NCI-H748 (cell line): ENCODE results near the gene KATNAL2.
A peak's percentile ranks its signal among the peaks of the same experiment; 100 is the strongest.

Experiments
- DNase-seq: peaks from one replicate; lab custom pipeline; 2025; ENCODE audit not compliant: unreplicated experiment; lab: John Stamatoyannopoulos, UW

Gene KATNAL2

DNA sequence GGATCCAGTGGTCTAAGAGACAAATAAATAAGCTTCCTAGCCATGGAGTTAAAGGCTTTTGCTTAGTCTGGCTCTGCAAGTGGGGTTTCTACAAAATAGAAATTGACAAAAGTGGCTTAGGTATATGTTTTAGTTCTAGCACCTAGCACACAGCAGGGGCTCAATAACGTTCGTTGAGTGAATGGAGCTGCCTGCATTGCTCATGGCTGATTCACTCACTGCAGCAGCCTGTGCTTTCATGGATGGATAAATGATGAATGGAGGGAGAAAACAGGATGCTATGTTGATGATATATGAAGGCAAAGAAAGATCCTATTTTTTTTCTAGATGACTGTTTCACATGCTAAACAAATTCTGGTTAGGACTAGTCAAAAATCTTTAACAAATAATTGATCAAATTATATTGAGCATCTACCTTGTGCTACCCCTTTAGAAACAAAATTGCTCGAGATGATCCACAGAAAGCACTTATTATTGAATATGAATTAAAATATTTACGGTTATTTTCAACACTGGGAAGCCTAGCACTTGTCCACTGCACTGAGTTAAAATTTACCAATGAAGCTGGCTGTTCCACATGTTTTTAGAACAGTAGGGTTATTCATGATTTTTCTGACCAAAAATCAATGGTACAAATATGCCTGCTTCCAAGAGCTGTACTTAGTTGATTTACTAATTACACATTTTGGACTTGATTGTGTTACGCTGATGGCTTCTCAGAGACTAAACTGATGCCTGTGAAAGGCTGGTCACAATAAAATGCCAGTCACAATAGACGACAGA, 193.3 kb downstream of the KATNAL2 start:
- DNase-seq = no peak

DNA sequence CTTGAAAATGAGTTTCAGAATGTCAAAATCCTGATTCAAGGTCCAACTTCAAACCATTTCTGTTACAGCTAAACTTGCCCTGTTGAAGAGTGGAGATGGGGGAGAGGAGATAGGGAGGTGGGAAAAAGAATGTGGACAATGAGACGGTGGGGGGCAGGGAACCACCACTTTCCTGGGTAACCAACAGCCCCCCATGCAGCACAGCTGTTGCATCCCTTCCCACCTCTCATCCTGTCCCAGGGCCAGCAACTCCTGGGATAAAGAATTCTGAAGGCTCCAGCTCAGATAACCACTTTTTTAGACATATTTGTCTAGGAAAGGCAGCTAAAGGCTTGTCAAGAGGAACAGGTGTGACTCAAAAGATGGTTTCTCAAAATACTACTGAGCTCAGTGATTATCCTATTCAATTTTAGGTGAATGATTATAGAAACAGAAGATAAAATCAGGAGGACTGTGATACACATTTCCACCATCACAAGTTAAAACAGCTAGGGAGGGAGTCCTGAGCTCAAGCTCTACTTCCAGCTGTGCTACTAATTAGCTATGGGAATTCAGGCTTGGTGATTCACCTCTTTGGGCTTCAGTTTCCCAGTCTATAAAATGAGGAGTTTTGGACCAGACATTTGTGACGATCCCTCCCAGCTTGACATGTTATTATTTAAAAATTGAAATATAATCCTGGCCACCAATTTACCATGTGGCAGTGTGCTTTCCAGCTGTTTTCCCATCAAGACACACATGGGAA, 196.6 kb downstream of the KATNAL2 start:
- no peak for DNase-seq

DNA sequence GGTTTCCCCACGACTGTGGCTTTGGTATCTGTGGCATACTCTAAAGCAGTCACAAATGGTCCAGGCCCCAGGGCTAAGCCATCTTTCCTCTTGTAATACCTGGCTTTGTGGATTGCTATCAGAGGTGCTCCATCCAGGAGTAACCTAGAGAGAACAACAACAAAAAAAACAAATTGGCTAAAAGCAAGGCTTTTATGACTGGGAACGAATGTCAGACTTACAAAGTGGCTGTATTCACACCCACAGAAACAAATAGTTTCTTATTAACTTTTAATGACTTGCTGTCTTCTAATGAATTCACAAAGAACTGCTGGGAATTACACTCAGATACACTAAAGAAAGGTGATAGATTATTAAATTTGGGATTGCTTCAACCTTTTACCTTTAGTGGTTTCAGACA, 197.8 kb downstream of the KATNAL2 start:
- DNase-seq = no peak

DNA sequence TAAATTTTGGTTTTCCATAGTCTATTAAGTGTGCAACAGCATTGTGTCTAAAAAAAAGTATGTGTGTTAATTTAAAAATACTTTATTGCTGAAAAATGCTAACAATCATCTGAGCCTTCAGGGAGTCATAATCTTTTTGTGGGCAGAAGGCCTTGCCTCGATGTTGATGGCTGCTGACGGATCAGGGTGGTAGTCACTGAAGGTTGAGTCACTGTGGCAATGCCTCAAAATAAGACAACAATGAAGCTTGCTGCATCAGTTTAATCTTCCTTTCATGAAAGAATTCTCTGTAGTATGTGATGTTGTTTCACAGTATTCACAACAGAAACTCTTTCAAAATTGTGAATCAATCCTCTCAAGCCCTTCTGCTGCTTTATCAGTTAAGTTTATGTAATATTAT, 201.6 kb downstream of the KATNAL2 start:
- DNase-seq = no peak

DNA sequence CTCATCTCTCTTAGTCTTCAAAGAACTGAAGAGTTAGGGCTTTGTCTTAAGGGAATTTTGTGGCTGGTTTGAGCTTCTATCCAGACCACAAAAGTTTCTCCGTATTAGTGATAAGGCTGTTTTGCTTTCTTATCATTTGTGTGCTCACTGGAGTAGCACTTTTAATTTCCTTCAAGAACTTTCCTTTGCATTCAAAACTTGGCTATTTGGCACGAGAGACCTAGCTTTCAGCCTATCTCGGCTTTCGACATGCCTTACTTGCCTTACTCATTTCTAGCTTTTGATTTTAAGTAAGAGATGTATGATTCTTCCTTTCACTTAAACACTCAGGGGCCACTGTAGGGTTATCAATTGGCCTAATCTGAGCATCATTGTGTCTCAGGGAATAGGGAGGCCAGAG, 203.0 kb downstream of the KATNAL2 start:
- no peak for DNase-seq

DNA sequence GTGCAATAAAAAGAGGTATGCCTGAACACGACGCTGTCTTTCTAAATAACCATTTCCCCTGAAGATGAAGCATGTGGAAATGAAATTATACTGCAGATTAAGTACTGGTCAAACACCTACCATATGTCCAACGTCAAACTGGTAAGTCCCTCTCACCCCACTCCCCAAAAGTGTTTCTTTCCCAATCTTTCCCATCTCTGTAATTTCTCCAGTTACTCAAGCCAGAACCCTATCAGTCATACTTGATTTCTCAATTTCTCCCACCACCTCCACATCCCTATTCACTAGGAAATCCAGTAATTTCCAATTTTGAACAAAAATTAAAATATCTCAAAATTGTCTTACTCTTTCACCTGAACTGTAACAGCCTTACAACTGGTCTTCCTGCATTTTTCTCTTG, 203.7 kb downstream of the KATNAL2 start:
- DNase-seq = no peak

DNA sequence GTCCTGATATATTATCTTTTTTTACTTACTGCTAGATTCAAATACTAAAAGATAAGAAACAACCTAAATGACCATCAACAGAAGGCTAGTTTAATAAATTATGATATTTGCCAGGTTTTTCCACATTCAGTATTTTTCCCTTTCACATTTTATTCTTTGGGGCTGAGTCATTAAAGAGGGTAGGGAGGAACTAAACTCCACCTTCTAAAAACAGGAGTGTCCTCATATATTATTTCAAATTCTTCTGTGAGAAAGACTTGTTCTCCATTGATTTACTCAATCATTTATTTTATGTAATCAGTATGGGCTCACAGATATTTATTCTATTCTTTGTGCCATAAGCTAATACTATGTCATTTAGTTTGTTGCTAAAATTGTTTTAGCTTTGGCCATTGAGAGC, 223.9 kb downstream of the KATNAL2 start:
- DNase-seq = no peak

DNA sequence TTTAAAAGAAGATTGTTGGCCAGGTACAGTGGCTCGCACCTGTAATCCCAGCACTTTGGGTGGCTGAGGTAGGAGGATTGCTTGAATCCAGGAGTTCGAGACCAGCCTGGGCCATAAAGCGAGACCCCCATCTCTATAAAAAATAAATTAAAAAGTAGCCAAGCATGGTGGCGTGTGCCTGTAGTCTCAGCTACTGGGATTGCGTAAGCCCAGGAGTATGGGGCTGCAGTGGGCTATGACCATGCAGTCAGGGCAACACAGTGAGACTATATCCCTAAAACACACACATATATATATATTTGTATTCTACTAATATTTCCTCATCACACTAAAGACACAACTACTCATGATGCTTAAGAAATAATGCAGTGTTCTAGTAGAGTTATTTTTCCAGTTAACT, 225.8 kb downstream of the KATNAL2 start:
- DNase-seq = no peak

DNA sequence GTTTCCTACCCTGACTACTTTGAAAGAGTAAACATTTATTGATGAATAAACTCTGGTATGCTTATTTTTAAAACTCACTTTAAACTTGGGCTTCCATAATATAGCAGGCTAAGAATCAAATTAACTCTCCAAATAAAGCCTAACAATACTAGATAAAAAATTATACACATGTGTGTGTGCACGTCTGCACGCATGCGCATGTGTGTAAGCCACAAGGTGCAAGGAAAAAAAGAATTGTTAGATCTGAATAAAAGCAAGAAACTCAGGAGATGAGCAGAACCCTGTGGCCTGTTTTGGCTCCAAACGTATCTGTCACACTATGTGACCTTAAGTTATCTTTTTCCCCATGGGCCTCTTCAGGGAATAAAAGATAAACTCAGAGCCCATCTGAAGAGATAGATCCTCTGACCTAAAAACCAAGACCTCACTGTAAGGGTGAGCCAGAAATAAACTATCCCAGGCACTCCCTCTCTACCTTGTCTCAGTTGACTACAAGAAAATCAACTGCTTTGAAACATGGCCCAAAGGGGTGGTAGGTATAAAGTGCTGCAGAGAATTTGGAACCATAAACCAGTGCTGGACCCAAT, 226.6 kb downstream of the KATNAL2 start:
- DNase-seq = no peak

DNA sequence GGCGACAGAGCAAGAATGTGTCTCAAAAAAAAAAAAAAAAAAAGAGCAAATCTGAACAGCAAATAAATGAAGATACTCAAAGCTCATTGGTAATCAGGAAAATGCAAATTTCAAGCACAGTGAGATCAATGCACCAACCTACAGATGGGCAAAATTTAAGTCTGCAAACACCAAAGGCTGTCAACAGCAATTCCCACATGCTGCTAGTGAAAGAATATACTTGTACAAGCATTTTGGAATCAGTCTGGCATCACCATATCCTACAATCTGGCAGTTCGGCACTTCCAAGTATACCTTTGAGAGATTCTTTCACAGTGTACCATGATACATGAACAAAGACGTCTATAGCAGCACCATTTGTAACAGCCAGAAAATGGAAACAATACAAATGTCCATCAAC, 228.8 kb downstream of the KATNAL2 start:
- no peak for DNase-seq

DNA sequence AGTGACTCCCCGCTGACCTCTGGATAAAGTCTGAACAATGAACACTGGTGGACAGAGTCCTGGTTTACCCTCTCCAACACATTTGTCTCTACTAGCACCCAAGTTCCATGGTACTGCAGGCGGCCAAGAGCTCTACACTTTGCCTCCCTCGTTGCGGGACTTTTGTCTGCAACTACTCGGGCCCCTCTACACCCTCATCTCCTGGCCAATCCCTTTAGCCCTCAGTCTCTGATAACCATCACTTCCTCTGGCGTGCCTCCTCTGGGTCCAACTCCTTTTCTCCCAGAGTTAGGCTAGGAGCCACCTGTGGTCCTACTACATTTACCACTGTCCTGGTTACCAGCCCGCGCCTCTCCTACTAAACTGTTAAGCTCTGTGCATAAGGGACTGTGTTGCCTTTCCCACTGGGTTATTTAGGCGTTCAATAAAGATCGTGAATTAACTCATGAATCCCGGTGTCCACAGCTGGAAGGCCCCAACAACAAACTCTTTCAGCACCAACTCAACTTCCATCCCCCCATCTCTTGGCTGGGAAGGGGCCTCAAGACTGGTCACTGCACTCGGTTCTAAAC, 232.1 kb downstream of the KATNAL2 start:
- DNase-seq = peak; percentile 30

DNA sequence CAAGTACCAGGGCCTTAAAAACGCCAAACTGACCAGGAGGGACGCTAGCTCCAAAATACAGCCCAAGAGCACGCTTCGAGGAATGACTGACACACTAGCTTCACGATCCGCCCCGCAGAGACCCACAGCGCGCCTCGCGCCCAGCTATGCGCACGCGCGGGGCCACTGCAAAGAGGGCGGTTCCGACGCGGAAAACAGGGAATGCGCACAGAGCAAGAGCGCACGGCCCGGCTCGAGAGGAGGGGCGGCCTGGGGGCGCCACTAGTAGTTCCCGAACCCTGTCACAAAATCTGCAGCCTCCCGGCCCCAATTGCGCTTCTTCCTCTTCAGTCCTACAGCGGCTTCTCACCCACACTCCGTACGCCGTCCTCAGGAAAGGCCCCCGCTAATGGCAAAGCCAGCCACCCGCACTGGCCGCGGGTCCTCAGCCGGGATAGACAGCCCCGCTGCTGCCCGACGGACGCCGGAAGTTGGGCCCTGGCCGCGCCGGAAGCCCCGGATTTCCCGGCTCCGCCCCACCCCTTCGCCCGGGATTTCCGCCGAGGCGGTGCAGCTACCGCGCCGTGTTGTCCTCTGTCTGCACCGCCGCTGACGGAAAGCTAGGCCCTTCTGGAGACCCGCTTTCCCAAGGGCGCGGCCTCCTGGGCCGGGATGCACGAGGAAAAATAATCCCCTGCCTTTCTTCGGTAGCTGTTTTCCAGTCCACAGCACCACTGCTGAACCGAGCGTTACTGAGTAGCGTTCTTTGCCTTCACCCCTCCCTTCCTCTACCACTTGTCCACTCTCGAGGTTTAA, 232.8 kb downstream of the KATNAL2 start, which contains the start of gene HDHD2:
Gene HDHD2, minus strand, starts transcription at position 472 of the 795 bp plus-strand sequence. CDS start 14,061 bp downstream, outside the sequence.
- peak; percentile 88 for DNase-seq

DNA sequence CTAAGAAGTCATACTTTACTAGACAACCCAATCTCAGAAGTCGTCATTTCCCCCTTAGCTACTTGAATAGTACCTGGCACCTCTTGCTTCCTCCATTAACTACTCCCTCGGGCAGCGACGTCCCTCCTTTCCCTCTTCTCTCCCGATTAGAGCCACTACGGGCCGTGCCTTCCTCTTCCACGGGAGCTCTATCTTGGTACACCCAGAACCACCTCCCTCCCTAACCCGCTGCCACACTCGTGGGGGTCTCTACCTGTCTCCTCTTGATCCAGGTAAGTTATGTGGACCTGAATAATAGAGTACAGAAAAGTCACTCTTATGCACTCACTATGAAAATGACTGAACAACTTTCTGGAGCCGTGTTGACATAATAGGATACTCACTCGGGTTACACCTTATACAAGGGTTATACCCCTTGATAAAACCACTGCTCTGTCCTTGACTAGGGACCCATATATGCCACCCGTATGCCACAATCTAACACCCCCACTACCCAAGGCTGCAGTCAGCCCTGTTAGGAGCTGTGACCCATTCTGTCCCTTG, 233.5 kb downstream of the KATNAL2 start:
- DNase-seq = peak; percentile 58

DNA sequence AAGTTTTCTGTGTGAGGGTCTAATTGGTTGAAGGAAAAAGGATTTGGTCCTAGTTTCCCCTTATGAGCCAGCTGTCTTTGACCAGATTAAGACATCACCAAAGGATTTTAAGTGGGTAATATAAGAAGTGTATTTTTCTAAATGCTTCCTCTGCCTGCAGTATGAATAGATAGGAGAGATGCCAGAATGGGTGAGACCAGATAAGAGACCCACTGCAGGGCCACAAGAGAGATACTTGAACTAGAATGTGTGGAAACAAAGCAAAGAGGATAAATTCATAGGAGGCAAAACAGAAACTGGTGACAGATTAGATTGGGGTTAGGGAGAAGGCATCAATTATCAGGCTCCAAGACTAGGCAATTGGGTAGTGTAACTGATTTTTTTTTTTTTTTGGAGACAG, 234.0 kb downstream of the KATNAL2 start:
- DNase-seq = no peak
